Measurements from ENCODE around the gene SMURF1.
"Not testable (repeated sequence)": the region's sequence is repeated elsewhere in the genome, so short reads cannot be mapped to it uniquely, and the experiment has no call there.

Gene SMURF1

GRCh38 chr7:99046722-99047121 lies 97.2 kb downstream of the SMURF1 start:
- no peak for DNase-seq

- DNase-seq = not testable (repeated sequence)
These were observed 97.6 kb downstream of the SMURF1 start for GRCh38 chr7:99046262-99046661.

- DNase-seq = not testable (repeated sequence)
These were observed 99.0 kb downstream of the SMURF1 start for GRCh38 chr7:99044858-99045257.

- no peak for DNase-seq
These were observed 101.0 kb downstream of the SMURF1 start for GRCh38 chr7:99042957-99043356.

- no peak for DNase-seq
These were observed 102.4 kb downstream of the SMURF1 start for GRCh38 chr7:99041526-99041925.

- DNase-seq = peak; percentile 66 to 78
These were observed 103.6 kb downstream of the SMURF1 start for GRCh38 chr7:99040104-99040958.

- no peak for DNase-seq
These were observed 104.5 kb downstream of the SMURF1 start for GRCh38 chr7:99039384-99039891.

GRCh38 chr7:99038086-99038855 lies 105.6 kb downstream of the SMURF1 start:
- DNase-seq = no peak

GRCh38 chr7:99037327-99037940 lies 106.5 kb downstream of the SMURF1 start:
- DNase-seq = no peak

GRCh38 chr7:99036546-99037111 lies 107.3 kb downstream of the SMURF1 start:
- DNase-seq = no peak

GRCh38 chr7:99035723-99036545 lies 108.0 kb downstream of the SMURF1 start:
- DNase-seq = no peak

GRCh38 chr7:99034932-99035722 lies 108.8 kb downstream of the SMURF1 start:
- no peak for DNase-seq

GRCh38 chr7:99033765-99034164 lies 110.1 kb downstream of the SMURF1 start:
- no peak for DNase-seq

- DNase-seq = no peak
These were observed 111.0 kb downstream of the SMURF1 start for GRCh38 chr7:99032928-99033327.

- DNase-seq = no peak
These were observed 112.4 kb downstream of the SMURF1 start for GRCh38 chr7:99031496-99031895.

- DNase-seq = no peak
These were observed 113.0 kb downstream of the SMURF1 start for GRCh38 chr7:99030951-99031350.

- no peak for DNase-seq
These were observed 113.5 kb downstream of the SMURF1 start for GRCh38 chr7:99030457-99030856.

- no peak for DNase-seq
These were observed 114.2 kb downstream of the SMURF1 start for GRCh38 chr7:99029466-99030435.

- DNase-seq = no peak
These were observed 115.5 kb downstream of the SMURF1 start for GRCh38 chr7:99028261-99028973.
